GM12878 (cell line): ENCODE data around the gene ASB14.

Source experiments
- CTCF ChIP-seq, 3 experiments: IDR thresholded peaks in 2 of 3; conservative IDR thresholded peaks in 1 of 3; 2 replicates each; pipeline ENCODE4 v1.5.1; 2011; ENCODE audit warnings: low read depth in 3 of 3, low read length in 3 of 3, mild to moderate bottlenecking in 3 of 3, control low read depth in 2 of 3, moderate library complexity in 2 of 3, inconsistent platforms in 1 of 3, mixed read lengths in 1 of 3; ENCODE audit not compliant: control insufficient read depth in 2 of 3, insufficient read depth in 1 of 3; ENCODE audit errors: extremely low read depth in 1 of 3
- EZH2 ChIP-seq: IDR thresholded peaks from 2 replicates; pipeline ENCODE4 v1.6.1; 2012; ENCODE audit warnings: low read depth, mild to moderate bottlenecking, control low read depth, inconsistent platforms, low read length, borderline replicate concordance; ENCODE audit not compliant: control insufficient read depth
- FOS ChIP-seq: IDR thresholded peaks from 3 replicates; pipeline ENCODE4 v1.6.1; 2011; ENCODE audit warnings: borderline replicate concordance; ENCODE audit not compliant: insufficient read length; ENCODE audit errors: extremely low read depth
- KDM1A ChIP-seq: fragments of 200-600 bp; sonication (generic); IDR thresholded peaks from 2 replicates; pipeline ENCODE4 v1.6.1; 2016; ENCODE audit warnings: borderline replicate concordance
- MAX ChIP-seq: IDR thresholded peaks from 2 replicates; pipeline ENCODE4 v1.6.1; 2012; ENCODE audit warnings: low read depth, low read length, improper control_type of control experiment
- NRF1 ChIP-seq: conservative IDR thresholded peaks from 2 replicates; pipeline ENCODE4 v1.6.1; 2011; ENCODE audit warnings: mild to moderate bottlenecking, low read depth, low read length, improper control_type of control experiment
- POLR2A ChIP-seq: IDR thresholded peaks from 2 replicates; pipeline ENCODE4 v1.6.1; 2011; ENCODE audit warnings: low read depth, mild to moderate bottlenecking, low read length
- RFX5 ChIP-seq: IDR thresholded peaks from 2 replicates; pipeline ENCODE4 v1.6.1; 2011; ENCODE audit warnings: low read depth, low read length, improper control_type of control experiment
- ZBTB33 ChIP-seq: fragments of 450-650 bp; IDR thresholded peaks from 2 replicates; pipeline ENCODE4 v1.6.1; 2017; ENCODE audit warnings: mild to moderate bottlenecking
- ZNF687 ChIP-seq: fragments of 450-650 bp; IDR thresholded peaks from 2 replicates; pipeline ENCODE4 v1.6.1; 2017; ENCODE audit warnings: mild to moderate bottlenecking, moderate library complexity

- TF ChIP-seq KDM1A (no peak), RFX5 (no peak), FOS (no peak), ZBTB33 (no peak), MAX (no peak), POLR2A (no peak), CTCF (IDR thresholded peaks at IDR 0.05 in 2 of 3, conservative IDR thresholded peaks at IDR 0.05 in 1 of 3; ENCODE audit: control insufficient read depth in 2 of 3, extremely low read depth in 1 of 3, insufficient read depth in 1 of 3, low read depth in 3 of 3, low read length in 3 of 3) (no peak), NRF1 (no peak), EZH2 (no peak), ZNF687 (no peak)
Measured at GRCh38 chr3:57234613-57235575, 57.6 kb downstream of the ASB14 start.
